OCI-M2 (cell line): ENCODE measurements around the gene CAMKMT.

ENCODE experiments used
- DNase-seq: peaks from one replicate; lab custom pipeline; 2025; ENCODE audit not compliant: unreplicated experiment; lab: John Stamatoyannopoulos, UW

The CAMKMT gene

DNA sequence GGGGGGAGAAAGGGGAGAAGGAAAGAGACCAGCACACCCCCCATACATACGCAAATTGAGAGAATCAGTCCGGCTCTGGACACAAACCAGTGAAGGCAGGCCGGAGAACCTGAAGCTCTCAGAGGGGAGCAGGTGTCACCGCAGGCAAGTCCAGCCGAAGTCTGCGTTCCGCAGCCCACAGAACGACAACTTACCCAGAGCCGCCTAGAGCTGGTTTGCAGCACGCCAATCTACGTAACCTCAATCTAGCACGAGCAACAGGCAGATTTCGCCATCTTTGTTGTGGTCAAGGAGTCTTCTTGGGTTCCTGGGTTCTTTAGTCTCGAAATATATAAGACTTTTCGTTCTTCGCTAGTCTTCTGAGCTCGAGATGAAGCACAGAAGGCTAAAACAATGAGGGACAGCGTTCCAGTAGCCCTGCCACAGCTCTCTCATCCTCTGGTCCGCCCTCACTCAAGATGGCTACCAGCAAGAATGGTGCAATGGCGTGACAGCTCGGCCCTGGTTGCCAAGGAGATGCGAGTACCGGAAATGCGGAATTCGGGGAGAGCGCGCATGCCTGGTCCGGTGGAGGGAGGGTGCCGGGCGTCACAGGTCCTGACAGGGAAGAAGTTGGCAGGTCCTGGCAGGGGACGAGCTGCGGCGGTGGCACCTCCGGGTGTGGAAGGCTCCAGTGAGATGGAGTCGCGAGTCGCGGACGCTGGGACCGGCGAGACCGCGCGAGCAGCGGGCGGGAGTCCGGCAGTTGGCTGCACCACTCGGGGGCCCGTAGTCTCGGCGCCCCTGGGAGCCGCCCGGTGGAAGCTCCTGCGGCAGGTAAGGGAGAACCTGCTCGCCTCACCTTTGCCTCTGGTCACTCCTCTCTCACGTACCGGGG, at the start of gene CAMKMT, which contains the start of gene PREPL:
Gene CAMKMT, plus strand, starts transcription at position 618 of the 877 bp plus-strand sequence.
Gene PREPL, minus strand, starts transcription at position 165 of the 877 bp plus-strand sequence. CDS start 15,152 bp downstream, outside the sequence.
- DNase-seq = peak; percentile 74

- DNase-seq = no peak
Observed at GRCh38 chr2:44314362-44314761, 47.4 kb upstream of the CAMKMT start.

GRCh38 chr2:44315945-44316344, 45.8 kb upstream of the CAMKMT start:
- no peak for DNase-seq

DNA sequence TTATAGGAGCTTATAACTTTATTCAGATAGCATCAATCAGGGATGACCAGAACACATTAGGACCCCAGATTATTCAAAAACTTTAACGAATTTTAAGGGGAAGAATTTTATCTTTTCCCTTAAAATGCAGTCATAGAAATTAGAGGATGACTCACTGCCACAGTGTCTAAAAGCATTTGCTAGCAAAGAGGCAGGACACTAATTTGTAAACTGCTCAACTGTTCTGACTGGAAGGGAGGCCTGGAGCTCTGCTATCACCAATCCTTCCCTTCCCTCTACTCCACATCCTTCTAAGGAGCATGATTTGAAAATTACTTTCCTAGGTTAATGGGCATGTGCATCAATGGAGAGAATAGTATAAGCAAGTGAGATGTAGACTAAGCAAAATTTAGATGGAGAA, 40.9 kb upstream of the CAMKMT start:
- no peak for DNase-seq

DNA sequence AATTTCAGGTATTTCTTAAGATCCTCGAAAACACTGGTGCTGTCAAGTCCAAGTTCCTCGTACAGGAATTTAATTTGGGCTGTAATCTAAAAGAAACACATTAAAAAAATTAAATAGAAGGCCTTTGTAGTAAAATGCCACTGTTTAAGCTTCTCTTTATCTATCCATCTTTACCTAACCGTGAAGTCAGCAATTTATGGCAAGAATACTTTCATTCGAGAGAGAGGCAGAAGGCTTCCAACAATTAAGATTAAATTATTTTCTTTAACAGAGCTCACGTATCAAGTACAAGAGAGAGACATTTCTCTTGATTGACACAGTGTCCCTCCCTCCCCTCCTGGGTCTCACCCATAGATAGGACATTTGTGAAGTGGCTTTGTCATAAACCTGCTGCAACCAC, 40.4 kb upstream of the CAMKMT start:
- DNase-seq = no peak

DNA sequence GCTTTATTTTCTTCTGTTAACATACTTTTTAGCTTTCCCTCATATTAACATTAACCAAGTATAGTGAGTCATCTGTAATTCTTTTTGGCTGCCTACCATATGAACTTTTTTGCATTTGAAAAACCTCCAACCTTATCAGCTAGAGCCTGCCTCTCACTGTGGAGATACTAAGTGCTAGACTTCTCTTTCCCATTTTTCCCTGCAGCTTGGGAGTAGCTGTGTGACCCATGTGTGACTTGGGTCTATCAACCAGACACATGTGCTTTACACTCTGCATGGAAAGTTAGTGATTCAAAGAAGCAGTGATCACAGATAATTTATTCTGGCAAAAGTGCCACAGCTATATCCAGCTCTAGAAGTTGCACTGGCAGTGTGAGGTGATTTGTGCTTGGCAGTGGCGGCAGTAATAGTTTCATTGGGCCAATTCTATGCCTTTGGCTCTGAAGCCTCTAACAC, 36.7 kb upstream of the CAMKMT start:
- DNase-seq = no peak

GRCh38 chr2:44325897-44326296, 35.9 kb upstream of the CAMKMT start:
- no peak for DNase-seq

GRCh38 chr2:44326548-44327264, 35.0 kb upstream of the CAMKMT start:
- DNase-seq = no peak

DNA sequence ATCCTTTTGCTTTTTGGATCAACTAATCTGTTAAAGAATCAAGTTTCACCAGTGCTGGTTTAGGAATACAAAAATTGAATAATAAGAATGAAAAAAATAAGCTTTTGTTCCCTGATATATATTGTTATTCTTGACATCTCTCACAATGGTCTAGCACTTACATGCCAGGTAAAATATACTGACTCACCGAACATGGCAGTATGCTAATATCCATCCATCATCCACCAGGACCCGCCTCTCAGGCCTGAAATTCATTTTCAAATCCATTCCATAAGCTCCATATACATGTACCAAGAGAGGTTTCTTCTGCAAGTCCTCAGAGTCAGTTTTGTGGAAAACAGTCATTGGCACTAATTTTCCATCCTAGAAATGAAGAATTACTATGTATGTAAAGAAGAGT, 33.0 kb upstream of the CAMKMT start:
- DNase-seq = no peak

GRCh38 chr2:44329343-44329742, 32.4 kb upstream of the CAMKMT start:
- DNase-seq = no peak

GRCh38 chr2:44330801-44331200, 30.9 kb upstream of the CAMKMT start:
- no peak for DNase-seq

GRCh38 chr2:44333994-44334393, 27.8 kb upstream of the CAMKMT start:
- DNase-seq = no peak

DNA sequence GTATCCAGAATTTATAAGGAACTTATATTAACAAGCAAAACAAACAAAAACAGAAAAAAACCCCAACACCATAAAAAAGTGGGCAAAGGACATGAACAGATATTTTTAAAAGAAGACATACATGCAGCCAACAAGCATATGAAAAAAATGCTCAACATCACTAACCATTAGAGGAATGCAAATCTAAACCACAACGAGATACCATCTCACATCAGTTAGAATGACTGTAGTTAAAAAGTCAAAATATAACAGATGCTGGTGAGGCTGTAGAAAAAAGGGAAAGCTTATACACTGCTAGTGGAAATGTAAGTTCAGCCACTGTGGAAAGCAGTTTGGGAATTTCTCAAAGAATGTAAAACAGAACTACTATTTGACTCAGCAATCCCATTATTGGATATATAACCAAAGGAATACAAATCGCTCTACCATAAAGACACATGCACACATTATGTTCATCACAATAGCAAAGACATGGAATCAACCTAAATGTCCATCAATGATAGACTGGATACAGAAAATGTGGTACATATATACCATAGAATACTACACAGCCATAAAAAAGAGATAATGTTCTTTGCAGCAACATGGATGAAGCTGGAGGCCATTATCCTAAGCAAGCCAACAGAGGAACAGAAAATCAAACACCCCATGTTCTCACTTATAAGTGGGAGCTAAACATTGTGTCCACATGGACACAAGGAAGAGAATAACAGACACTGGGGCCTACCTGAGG, 25.8 kb upstream of the CAMKMT start:
- DNase-seq = no peak

DNA sequence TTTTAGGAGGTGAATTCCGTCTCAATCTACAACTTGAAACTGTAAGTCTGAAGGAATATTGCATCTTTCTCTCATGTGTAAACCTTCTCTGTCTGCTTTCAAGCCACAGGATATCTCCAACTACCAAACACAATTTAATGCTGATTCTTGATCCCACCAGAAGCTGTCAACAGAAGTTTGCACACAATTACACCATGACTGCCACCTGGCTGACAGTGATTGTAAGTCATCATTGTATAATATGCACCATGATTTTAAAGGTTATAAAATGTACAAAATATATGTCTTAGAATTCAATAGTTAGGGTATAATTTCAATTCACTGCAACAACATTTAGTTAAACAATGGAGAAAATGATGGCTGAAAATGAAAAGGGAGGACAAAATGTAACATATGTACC, 18.9 kb upstream of the CAMKMT start:
- no peak for DNase-seq

GRCh38 chr2:44347526-44347925, 14.2 kb upstream of the CAMKMT start:
- no peak for DNase-seq

DNA sequence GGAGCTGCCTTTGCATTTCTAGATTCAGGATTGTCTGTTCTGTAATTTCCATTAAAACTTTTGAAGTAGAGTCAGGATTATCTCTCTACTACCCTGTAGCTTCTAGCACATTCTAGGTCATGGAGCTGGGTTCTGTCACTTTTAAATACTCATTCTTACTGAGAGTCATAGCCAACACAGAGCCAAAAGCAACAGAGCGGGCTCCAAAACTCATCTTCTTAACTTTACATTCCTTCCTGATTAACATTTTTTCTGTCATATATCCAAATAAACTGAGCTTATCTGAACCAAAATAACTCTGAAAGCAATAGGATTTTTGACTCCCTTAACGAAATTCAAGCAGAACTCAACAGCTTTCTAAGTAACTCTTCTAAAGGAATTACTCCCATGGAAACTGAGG, 13.3 kb upstream of the CAMKMT start:
- DNase-seq = no peak

- DNase-seq = no peak
Observed at GRCh38 chr2:44349506-44349905, 12.2 kb upstream of the CAMKMT start.

DNA sequence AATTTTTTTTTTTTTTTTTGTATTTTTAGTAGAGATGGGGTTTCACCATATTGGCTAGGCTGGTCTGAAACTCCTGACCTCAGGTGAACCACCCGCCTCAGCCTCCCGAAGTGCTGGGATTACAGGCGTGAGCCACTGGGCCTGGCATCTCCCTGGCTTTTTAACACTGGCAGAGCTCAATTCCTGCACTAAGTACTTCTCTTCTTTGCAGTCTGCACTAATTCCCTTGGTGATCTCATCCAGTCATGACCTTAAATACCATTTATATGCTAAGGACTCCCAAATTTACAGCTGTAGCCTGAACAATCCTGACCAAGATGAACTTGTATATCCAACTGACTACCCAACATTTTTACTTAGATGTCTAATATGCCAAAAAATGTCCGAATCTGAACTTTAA, 10.7 kb upstream of the CAMKMT start:
- DNase-seq = no peak

- DNase-seq = no peak
Observed at GRCh38 chr2:44351676-44352075, 10.1 kb upstream of the CAMKMT start.

DNA sequence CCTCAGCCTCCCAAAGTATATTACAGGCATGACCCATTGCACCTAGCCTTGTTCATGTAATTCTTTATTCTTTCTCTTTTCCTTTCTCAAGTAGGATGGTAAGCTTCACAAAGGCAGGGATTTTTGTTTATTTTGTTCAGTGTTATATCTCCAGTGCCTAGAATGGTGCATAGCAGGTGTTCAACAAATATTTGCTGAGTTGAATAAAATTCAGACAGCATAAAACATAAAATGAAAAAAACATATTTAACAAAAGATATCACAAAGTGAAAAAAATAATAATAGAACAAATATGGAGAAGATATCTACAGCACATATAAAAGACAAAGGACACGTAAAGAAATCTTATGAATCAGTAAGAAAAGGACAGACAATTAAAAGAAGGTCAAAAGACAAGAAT, 9.2 kb upstream of the CAMKMT start:
- no peak for DNase-seq

- no peak for DNase-seq
Observed at GRCh38 chr2:44354761-44355160, 7.0 kb upstream of the CAMKMT start.
